VCaP (cell line): Measurements from ENCODE around the gene CCDC50.

Experiments used
- H3K27ac ChIP-seq: fragments of 450-650 bp; 2 replicates; pipeline ENCODE4 v1.5.1; 2017
- CTCF ChIP-seq: fragments of 450-650 bp; conservative IDR thresholded peaks from 2 replicates; pipeline ENCODE4 v1.5.1; 2017; ENCODE audit warnings: mild to moderate bottlenecking, moderate library complexity

CCDC50 gene

DNA sequence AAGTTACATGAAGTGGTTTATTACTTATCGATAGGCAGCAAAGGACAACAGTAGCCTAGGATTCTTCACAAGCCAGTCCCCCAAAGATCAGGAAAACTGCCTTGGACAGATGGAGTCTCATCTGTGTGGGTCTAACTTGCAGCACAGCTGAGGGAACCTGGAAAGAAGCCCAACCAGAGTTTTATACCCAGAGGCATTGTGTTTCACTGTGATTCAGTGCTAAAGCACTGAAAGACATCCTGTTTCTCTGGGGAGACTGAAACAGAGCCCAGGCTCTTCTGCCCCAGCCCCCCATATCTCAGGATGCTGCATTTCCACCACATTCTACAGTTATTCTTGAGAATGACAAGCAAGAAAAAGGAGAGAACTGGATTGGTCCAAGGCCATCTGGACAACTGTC is 83.6 kb downstream of the CCDC50 start:
- TF ChIP-seq CTCF = no peak
- no peak overlapping the region for H3K27ac ChIP-seq

DNA sequence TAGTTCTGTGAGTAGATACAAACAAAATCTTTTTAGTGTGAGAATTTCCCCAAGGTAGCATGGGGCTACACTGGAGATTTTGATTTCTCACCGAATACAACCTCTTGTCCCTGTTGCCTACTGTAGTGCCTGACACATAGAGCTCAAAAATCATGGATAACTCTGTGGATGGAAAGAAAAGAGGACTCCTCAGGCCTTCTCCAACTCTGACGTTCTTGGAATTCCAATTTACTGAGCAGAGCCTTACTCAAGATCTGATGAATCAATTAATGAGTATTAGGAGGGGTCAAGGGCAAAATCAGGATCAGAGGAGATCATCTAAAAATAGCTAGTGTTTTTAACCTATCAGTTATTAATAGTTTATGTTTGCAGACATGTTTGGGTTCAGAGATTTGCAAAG is 85.1 kb downstream of the CCDC50 start:
- no peak for TF ChIP-seq CTCF

DNA sequence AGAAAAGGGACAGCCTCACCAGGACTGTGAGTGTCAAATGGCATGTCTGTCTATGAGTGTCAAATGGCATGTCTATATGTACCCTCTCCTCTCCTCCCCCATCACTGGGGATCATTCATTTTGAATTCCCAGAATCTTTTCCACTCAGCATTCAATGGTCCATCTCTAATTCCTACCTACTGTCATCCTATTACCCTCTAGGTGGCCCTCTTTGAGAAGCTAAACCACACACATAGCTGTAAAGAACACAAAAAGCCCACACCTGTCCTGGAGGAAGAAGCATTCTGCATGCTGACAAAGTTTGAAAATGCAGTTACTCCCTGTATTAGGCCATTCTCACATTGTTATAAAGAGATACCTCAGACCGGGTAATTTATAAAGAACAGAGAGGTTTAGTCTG is 85.5 kb downstream of the CCDC50 start:
- H3K27ac ChIP-seq = no peak overlapping the region
- no peak for TF ChIP-seq CTCF

More for the DNA sequence above, 85.1 kb downstream of the CCDC50 start:
- no peak overlapping the region for H3K27ac ChIP-seq

- TF ChIP-seq CTCF = no peak
Observed at GRCh38 chr3:191415566-191415965, 86.4 kb downstream of the CCDC50 start.

DNA sequence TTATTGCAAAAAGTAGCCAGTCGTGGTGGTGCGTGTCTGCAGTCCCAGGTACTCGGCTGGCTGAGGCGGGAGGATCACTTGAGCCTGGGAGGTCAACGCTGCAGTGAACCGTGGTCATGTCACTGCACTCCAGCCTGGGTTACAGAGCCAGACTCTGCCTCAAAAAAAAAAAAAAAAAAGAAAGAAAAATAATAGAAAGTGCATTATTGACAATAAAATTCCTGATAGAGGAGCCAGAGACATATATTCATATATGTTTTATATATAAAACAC is 88.2 kb downstream of the CCDC50 start:
- TF ChIP-seq CTCF = no peak
- no peak overlapping the region for H3K27ac ChIP-seq

More at GRCh38 chr3:191415566-191415965, 86.4 kb downstream of the CCDC50 start:
- no peak overlapping the region for H3K27ac ChIP-seq

GRCh38 chr3:191420771-191421170 is 91.6 kb downstream of the CCDC50 start:
- no peak for TF ChIP-seq CTCF
- no peak overlapping the region for H3K27ac ChIP-seq

GRCh38 chr3:191424881-191425280 is 95.7 kb downstream of the CCDC50 start:
- TF ChIP-seq CTCF = no peak
- H3K27ac ChIP-seq = no peak overlapping the region

DNA sequence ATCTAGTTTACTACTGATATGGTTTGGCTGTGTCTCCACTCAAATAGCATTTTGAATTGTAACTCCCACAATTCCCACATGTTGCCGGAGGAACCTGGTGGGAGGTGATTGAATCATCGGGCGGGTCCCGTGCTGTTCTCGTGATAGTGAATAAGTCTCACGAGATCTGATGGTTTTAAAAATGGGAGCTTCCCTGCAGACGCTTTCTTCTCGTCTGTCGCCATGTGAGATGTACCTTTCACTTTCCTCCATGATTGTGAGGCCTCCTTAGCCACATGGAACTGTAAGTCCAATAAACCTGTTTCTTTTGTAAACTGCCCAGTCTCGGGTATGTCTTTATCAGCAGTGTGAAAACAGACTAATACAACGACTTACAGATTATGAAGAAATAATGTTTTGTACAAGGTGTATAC is 96.1 kb downstream of the CCDC50 start:
- no peak for TF ChIP-seq CTCF
- no peak overlapping the region for H3K27ac ChIP-seq
